Common myeloid progenitor, CD34-positive (primary cell): ENCODE data around the gene SPDYE8.
"Not testable (repeated sequence)": the region's sequence is repeated elsewhere in the genome, so short reads cannot be mapped to it uniquely, and the experiment has no call there.

Experiments used
- CTCF ChIA-PET: fragments of 350-600 bp; sonication (Branson Sonifier 250); formaldehyde crosslinking; loops from one replicate; lab custom pipeline; 2021; ENCODE audit warnings: antibody characterized with exemption; lab: Charles Lee
- POLR2A ChIA-PET: fragments of 350-600 bp; sonication (Branson Sonifier 250); formaldehyde crosslinking; loops from one replicate; lab custom pipeline; 2021; ENCODE audit warnings: antibody characterized with exemption; lab: Charles Lee
- DNase-seq, 3 donors: peaks; one replicate each; pipeline versions ENCODE4 v3.0.0 to v3.0.0-alpha.2; 2013
- H3K27ac ChIP-seq, 2 experiments: 1 replicate in 1 of 2; 2 replicates in 1 of 2; pipeline ENCODE4 v1.7.0; 2013; ENCODE audit warnings: inconsistent platforms in 2 of 2, low read length in 2 of 2, mild to moderate bottlenecking in 2 of 2, low read depth in 1 of 2, moderate library complexity in 1 of 2; ENCODE audit not compliant: severe bottlenecking in 2 of 2, insufficient read depth in 1 of 2, poor library complexity in 1 of 2
- H3K27me3 ChIP-seq, 5 experiments: replicated peaks in 2 of 5; 1 replicate in 3 of 5; 2 replicates in 2 of 5; pipeline versions ENCODE4 v1.6.1 to v1.7.0; 2013; ENCODE audit warnings: low read length in 4 of 5, mild to moderate bottlenecking in 2 of 5, moderate library complexity in 2 of 5, inconsistent platforms in 1 of 5; ENCODE audit not compliant: insufficient read depth in 5 of 5, control insufficient read depth in 4 of 5
- H3K36me3 ChIP-seq, 4 experiments: 1 replicate in 2 of 4; 2 replicates in 2 of 4; pipeline versions ENCODE4 v1.6.1 to v1.7.0; 2013; ENCODE audit warnings: low read length in 3 of 4, control low read depth in 1 of 4, mild to moderate bottlenecking in 1 of 4; ENCODE audit not compliant: control insufficient read depth in 4 of 4, insufficient read depth in 4 of 4
- H3K4me1 ChIP-seq, 4 experiments: 1 replicate in 3 of 4; 2 replicates in 1 of 4; pipeline versions ENCODE4 v1.6.1 to v1.7.1; 2013; ENCODE audit warnings: low read length in 3 of 4, mild to moderate bottlenecking in 3 of 4, control low read depth in 1 of 4, inconsistent platforms in 1 of 4, moderate library complexity in 1 of 4; ENCODE audit not compliant: control insufficient read depth in 4 of 4, insufficient read depth in 4 of 4; ENCODE audit errors: control extremely low read depth in 1 of 4
- H3K4me3 ChIP-seq, 7 experiments: 1 replicate in 4 of 7; 2 replicates in 3 of 7; pipeline versions ENCODE4 v1.5.1 to v1.7.0; 2013; ENCODE audit warnings: mild to moderate bottlenecking in 7 of 7, low read length in 6 of 7, moderate library complexity in 6 of 7, inconsistent platforms in 2 of 7, low read depth in 2 of 7, control low read depth in 1 of 7; ENCODE audit not compliant: insufficient read depth in 4 of 7, control insufficient read depth in 1 of 7; ENCODE audit errors: extremely low read depth in 1 of 7
- H3K9me3 ChIP-seq, 5 experiments: 1 replicate in 4 of 5; 2 replicates in 1 of 5; pipeline versions ENCODE4 v1.6.1 to v1.7.1; 2013; ENCODE audit warnings: low read length in 4 of 5, mild to moderate bottlenecking in 2 of 5, inconsistent platforms in 1 of 5, low read depth in 1 of 5, moderate library complexity in 1 of 5; ENCODE audit not compliant: control insufficient read depth in 4 of 5, insufficient read depth in 2 of 5; ENCODE audit errors: control extremely low read depth in 1 of 5
- WGBS: methylation state at CpG from one replicate; pipeline ENCODE4 v1.1.5; 2013; ENCODE audit not compliant: insufficient coverage; 5-methylcytosine and 5-hydroxymethylcytosine counted together

Gene SPDYE8

GRCh38 chr7:72995484-72995883 is 34.1 kb downstream of the SPDYE8 start:
- POLR2A ChIA-PET, DNase-seq, H3K27ac ChIP-seq, H3K4me3 ChIP-seq, H3K36me3 ChIP-seq, CTCF ChIA-PET, H3K27me3 ChIP-seq, H3K4me1 ChIP-seq, H3K9me3 ChIP-seq: not testable (repeated sequence)
- WGBS: no CpG with 5 or more reads among the region's 8 CpGs

GRCh38 chr7:72990146-72990913 is 39.2 kb downstream of the SPDYE8 start:
- POLR2A ChIA-PET, DNase-seq, H3K4me3 ChIP-seq, H3K36me3 ChIP-seq, H3K27ac ChIP-seq, CTCF ChIA-PET, H3K9me3 ChIP-seq, H3K4me1 ChIP-seq, H3K27me3 ChIP-seq: not testable (repeated sequence)
- no CpG with 5 or more reads among the region's 14 CpGs for whole genome bisulfite sequencing

- CTCF ChIA-PET, POLR2A ChIA-PET: not testable (repeated sequence)
Observed at GRCh38 chr7:72982084-72982483, 47.5 kb downstream of the SPDYE8 start.

DNA sequence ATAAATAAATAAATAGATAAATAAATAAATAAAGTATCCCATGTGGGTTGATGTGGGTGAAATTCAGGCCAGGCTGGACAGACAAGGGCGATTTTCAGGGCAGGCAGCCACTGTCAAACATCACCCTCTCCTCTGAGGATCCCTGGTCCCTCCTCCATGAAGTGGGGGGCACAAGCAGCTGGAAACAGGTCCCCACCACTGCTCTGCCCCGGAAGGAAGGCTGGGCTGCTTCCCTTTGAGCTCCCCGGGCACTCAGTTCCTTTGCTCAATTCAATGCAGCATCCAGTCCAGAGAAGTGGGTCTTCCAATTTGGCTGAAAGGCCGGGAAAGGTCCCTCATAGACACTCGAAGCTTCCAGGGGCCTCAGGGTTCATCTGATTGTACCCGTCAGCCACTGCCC is 49.2 kb downstream of the SPDYE8 start:
- H3K27ac ChIP-seq, H3K4me1 ChIP-seq, H3K36me3 ChIP-seq, H3K27me3 ChIP-seq, POLR2A ChIA-PET, H3K9me3 ChIP-seq, DNase-seq, CTCF ChIA-PET, H3K4me3 ChIP-seq: not testable (repeated sequence)
- WGBS: no CpG with 5 or more reads among the region's 6 CpGs

More at GRCh38 chr7:72982084-72982483, 47.5 kb downstream of the SPDYE8 start:
- no CpG with 5 or more reads among the region's 11 CpGs for WGBS
- H3K27me3 ChIP-seq, DNase-seq, H3K4me1 ChIP-seq, H3K4me3 ChIP-seq, H3K27ac ChIP-seq, H3K36me3 ChIP-seq, H3K9me3 ChIP-seq: not testable (repeated sequence)

- H3K4me3 ChIP-seq, H3K36me3 ChIP-seq, H3K27ac ChIP-seq, H3K9me3 ChIP-seq, CTCF ChIA-PET, POLR2A ChIA-PET, DNase-seq, H3K4me1 ChIP-seq, H3K27me3 ChIP-seq: not testable (repeated sequence)
- no CpG with 5 or more reads among the region's 12 CpGs for WGBS
Observed at GRCh38 chr7:72976434-72976833, 53.1 kb downstream of the SPDYE8 start.

DNA sequence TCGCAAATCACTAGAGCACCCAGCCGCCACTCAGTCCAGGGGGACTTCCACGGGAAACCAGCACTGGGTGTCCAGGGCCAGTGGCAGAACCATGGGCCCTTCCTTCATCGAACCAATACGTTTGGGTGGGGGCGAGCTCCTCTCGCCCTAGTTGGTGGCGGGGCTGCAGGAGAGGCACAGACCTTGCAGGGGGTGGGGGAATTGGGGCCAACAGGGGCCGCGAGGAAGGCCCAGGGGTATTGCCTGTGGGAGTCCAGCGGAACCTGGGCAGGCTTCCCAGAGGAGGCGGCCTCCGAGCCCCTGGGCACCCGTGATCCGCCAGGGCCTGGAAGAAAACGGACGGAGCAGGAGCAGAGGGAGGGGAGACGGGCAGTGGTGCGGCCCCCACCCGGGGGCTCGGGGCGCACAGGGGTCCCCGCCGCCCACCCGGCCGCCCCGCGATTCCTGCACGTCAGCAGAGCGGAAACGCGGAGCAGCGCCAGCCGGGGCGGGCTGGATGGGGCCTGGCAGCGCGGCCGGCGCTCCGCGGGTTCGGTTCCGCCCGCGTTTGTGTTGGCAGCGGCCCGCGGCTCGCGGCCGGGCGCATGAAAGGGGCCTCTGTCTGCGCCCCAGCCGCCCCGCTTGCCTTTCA is 53.8 kb downstream of the SPDYE8 start:
- 95% methylated on average over 4 of the region's 55 CpGs for WGBS
- H3K4me1 ChIP-seq, H3K36me3 ChIP-seq, H3K9me3 ChIP-seq, H3K27ac ChIP-seq, CTCF ChIA-PET, POLR2A ChIA-PET, H3K4me3 ChIP-seq, DNase-seq, H3K27me3 ChIP-seq: not testable (repeated sequence)

GRCh38 chr7:72974781-72975180 is 54.8 kb downstream of the SPDYE8 start:
- POLR2A ChIA-PET, DNase-seq: not testable (repeated sequence)
- WGBS: no CpG with 5 or more reads among the region's 7 CpGs

More at GRCh38 chr7:72974781-72975180, 54.8 kb downstream of the SPDYE8 start:
- H3K36me3 ChIP-seq, H3K4me1 ChIP-seq, CTCF ChIA-PET, H3K9me3 ChIP-seq, H3K27ac ChIP-seq, H3K4me3 ChIP-seq, H3K27me3 ChIP-seq: not testable (repeated sequence)
